Measurements from ENCODE around the gene YWHAE.
"Not testable (repeated sequence)": the region's sequence is repeated elsewhere in the genome, so short reads cannot be mapped to it uniquely, and the experiment has no call there.

The YWHAE gene

GRCh38 chr17:1373707-1374237 lies 26.2 kb downstream of the YWHAE start:
- no peak for DNase-seq (ENCODE audit: low spot score)

- DNase-seq (ENCODE audit: low spot score): no peak
Measured at GRCh38 chr17:1372618-1373017, 27.4 kb downstream of the YWHAE start.

GRCh38 chr17:1371893-1372590 lies 28.0 kb downstream of the YWHAE start:
- DNase-seq (ENCODE audit: low spot score): no peak

DNA sequence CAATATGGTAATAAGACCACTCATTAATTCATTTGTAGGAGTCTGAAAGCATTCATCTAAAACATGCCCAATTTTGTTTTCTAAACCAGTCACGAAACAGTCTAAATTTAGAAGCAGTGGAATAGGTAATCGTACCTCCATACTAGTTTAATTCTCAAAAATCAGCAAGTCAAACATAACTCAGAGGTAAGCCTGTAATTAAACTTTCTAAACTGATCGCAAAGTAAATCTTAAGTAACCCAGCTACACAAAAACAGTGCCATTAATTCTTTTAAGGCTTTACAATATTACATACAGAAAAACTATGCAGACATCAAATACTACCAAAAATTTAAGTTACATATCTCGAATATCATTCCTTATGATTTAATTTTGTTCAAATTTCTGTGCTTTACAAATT lies 31.4 kb downstream of the YWHAE start:
- no peak for DNase-seq (ENCODE audit: low spot score)

DNA sequence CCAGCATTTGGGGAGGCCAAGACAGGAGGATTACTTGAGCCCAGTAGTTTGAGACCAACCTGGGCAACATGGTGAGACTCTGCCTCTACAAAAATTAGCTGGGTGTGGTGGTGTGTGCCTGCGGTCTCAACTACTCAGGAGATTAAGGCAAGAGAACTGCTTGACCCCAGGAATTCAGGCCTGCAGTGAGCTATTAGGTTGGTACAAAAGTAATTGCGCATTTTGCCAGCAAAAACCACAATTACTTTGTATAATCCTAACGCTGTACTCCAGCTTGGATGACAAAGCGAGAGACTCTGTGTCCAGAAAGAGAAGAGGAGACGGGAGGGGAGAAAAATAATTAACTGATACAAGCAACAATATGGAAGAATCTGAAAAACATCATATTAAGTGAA lies 32.7 kb downstream of the YWHAE start:
- no peak for DNase-seq (ENCODE audit: low spot score)

GRCh38 chr17:1366234-1366633 lies 33.8 kb downstream of the YWHAE start:
- DNase-seq (ENCODE audit: low spot score): no peak

- peak; percentile 87 for DNase-seq (ENCODE audit: low spot score)
Measured at GRCh38 chr17:1365445-1366039, 34.5 kb downstream of the YWHAE start.

DNA sequence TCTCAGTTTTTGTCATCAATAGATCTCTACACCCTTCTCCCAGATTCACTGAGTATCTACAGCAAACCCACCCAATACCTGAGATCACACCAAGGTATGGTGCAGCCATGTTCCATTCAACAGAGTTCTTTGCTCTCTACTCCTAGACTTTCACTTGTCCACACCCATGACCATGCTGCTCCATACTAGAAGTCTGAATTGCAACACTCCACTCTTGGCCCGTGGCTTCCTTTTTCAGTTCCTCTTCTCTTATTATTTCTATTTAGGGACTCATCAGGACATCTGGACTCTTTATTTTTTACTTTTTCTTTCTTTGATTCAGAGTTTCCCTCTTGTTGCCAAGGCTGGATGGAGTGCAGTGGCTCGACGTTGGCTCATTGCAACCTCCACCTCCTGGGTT lies 37.1 kb downstream of the YWHAE start:
- no peak for DNase-seq (ENCODE audit: low spot score)

DNA sequence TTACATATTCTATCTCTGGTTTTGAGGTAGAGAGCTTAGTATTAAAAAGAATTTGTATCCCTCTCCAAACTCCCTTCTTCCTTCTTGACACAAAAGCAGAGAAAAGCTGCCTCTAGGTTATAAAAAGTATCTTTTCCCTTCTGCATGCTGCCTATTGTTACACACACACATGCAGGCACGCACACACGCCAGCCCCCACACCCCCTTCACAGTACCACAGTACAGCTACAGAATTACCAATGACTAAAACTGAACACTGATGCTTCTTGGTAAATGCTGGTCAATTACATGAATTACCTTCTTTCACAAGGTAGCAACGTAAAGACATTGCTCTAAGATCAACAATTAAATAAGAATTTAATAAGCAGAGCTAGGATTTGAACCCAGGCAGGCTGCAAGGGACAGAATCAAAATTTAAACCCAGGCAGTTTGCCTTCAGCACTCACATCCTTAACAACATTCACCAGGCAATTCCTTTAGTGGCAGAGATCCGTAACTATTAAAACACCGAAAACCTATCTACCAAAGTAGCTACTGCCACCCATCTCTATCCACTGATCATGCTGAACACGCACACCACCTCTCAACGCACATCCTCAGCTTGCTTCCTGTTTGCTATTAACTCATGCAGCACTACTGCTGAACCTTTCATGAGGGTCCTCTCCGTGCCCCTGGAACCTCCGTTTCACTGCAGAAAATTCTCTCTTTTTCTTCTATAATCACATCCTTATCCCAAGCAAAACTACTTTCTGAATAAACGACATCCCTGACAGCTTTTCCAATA lies 37.8 kb downstream of the YWHAE start:
- DNase-seq (ENCODE audit: low spot score): no peak

- DNase-seq (ENCODE audit: low spot score): no peak
Measured at GRCh38 chr17:1360975-1361374, 39.0 kb downstream of the YWHAE start.

DNA sequence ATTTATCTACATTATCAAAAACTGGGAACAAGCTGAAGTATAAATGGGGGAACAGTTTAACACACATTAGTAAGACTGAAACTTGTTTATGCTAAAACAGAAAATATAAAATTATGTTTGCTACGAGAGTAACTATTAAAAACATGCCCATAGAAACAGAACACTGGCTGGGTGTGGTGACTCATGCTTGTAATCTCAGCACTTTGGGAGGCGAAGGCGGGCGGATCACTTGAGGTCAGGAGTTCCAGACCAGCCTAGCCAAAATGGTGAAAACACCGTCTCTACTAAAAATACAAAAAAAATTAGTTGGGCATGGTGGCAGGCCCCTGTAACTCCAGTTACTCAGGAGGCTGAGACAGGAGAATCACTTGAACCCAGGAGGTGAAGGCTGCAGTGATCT lies 39.7 kb downstream of the YWHAE start:
- DNase-seq (ENCODE audit: low spot score): not testable (repeated sequence)

GRCh38 chr17:1354030-1354429 lies 46.0 kb downstream of the YWHAE start:
- no peak for DNase-seq (ENCODE audit: low spot score)

- DNase-seq (ENCODE audit: low spot score): not testable (repeated sequence)
Measured at GRCh38 chr17:1352530-1352929, 47.5 kb downstream of the YWHAE start.

DNA sequence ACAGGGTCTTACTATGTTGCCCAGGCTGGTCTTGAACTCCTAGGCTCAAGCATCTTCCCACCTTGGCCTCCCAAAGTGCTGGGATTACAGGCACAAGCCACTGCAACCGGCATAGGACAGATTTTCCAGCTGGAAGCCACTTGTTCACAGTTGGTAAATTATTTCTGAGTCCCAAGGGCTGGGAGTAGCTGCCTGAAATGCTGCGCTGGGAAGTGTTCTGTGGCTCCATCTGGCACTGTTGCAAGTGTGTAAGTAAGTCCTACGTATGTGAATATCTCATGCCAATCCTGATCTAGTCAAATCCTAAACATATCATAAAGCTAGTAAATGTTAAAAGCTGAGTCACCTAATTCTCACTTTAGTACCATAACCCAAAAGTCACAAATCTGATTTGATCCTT lies 48.1 kb downstream of the YWHAE start:
- DNase-seq (ENCODE audit: low spot score): no peak

GRCh38 chr17:1351275-1351674 lies 48.7 kb downstream of the YWHAE start:
- no peak for DNase-seq (ENCODE audit: low spot score)

GRCh38 chr17:1347589-1348323 lies 52.3 kb downstream of the YWHAE start:
- no peak for DNase-seq (ENCODE audit: low spot score)

GRCh38 chr17:1344521-1344920 lies 55.5 kb downstream of the YWHAE start:
- no peak for DNase-seq (ENCODE audit: low spot score)

- no peak for DNase-seq (ENCODE audit: low spot score)
Measured at GRCh38 chr17:1343554-1343953, 56.5 kb downstream of the YWHAE start.

DNA sequence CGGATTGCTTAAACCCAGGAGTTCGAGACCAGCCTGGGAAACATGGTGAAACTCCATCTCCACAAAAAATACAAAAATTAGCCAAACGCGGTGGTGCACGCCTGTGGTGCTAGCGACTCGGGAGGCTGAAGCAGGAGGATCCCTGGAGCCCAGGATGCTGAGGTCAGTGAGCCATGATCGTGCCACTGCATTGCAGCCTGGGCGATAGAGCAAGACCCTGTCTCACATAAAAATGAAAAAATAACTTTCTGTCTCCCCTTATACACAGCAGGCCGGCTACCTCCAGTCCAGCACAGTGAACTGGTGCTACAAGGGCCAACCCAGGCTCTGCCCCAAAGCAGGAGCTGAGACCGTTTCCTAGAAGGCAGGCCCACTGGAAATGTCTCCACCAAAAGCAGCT lies 59.7 kb downstream of the YWHAE start:
- DNase-seq (ENCODE audit: low spot score): no peak

DNA sequence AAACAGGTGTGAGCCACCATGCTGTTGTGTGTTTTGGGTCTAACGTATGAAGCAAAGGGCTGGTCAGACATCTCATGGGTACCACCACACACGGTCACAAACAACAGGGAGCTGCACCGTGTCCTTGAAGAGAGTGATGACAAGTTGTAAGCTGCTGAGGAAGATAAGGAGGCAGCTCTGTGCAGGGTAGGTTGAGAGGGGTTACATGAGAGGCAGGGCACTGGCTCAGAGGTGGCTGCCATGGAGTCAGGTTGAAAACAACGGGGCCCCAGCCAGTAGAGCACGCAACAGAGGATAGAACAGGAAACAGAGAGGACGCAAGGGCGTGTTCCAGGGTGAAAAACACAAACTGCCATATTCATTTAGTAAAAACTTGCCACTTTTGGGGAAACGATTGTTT lies 68.3 kb downstream of the YWHAE start:
- DNase-seq (ENCODE audit: low spot score): no peak

DNA sequence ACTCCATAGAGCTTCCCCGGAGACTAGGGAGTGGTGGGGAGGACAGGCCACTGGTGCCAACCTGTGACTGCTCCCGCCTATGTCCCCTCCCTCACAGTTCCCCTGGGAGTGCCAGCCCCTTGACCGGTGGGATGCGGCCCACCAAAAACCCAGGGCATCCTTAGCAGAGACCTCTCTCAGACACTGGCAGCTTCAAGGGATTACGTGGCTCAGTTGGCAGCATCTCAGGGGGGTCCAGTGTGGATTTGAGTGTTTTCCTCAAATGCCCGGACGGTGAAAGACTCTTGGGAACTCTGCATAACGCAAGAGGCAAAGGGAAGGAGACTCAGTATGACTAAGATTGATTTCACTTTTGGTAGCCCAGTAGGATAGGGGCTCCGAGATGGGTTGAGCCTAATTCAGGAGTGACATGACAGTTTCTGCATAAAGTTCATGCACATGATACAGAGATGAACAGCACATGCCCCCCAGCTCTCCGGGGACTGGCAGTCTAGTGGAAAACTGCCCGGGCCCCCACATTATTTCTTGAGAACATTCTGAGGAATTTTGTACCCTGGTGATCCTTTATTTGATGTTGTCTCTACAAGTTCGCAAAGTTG lies 70.2 kb downstream of the YWHAE start:
- DNase-seq (ENCODE audit: low spot score): no peak

DNA sequence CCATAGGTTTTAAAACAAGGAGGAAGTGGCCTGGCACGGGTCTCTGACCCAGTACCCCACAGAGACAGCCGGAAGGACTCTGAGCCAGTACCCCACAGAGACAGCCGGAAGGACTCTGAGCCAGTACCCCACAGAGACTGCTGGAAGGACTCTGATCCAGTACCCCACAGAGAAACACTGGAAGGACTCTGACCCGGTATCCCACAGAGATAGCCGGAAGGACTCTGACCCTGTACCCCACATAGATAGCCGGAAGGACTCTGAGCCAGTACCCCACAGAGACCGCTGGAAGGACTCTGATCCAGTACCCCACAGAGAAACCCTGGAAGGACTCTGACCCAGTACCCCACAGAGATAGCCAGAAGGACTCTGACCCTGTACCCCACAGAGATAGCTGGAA lies 71.6 kb downstream of the YWHAE start:
- DNase-seq (ENCODE audit: low spot score): no peak
